ENCODE measurements around the gene MACO1.

Gene MACO1

DNA sequence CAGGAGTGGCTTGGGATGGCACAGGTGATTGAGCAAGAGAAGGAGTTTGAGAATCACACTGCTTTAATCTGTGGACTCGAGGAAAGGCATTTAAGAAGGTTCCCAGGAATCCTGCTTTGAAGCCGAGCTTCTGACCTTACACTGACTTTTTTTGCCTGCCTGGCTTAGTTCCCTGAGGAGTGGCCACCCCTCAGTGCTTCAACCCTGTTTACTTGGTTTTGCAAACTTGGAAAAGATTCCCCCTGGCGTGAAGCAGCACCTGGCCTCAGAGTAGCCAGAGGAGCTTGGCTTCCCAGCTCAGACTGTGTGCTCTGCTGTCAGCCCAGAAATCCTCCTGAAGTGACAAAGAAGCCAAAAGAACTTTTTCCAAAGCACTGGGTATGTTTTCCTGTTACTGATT is 64.3 kb downstream of the MACO1 start:
- ChIA-PET POLR2A (interaction anchor here (0.5 kb wide), 1 partner anchor 26 kb away, joined by 4 read pairs; no protein-coding TSS in a partner anchor), CTCF (interaction anchor here (1.0 kb wide), 1 partner anchor 26 kb away, joined by 3 read pairs; no protein-coding TSS in a partner anchor)
- H3K4me3 ChIP-seq (ENCODE audit: low read depth, low read length), result no peak overlapping the region
- no peak for DNase-seq (ENCODE audit: low read depth, low spot score)
- TF ChIP-seq CTCF (IDR thresholded peaks at IDR 0.05; ENCODE audit: insufficient read depth, low read length, missing control alignments), result no peak

GRCh38 chr1:25500694-25501093 is 70.0 kb downstream of the MACO1 start:
- no peak for DNase-seq (ENCODE audit: low read depth, low spot score)
- no peak overlapping the region for H3K4me3 ChIP-seq (ENCODE audit: low read depth, low read length)
- ChIA-PET CTCF (interaction anchor here (1.0 to 5.7 kb wide), 4 partner anchors 13 to 295 kb away, joined by 3 to 73 read pairs (median 14); no protein-coding TSS in a partner anchor), POLR2A (interaction anchor here (1.0 to 1.8 kb wide), 3 partner anchors 19 to 71 kb away, joined by 3 to 5 read pairs (median 4); no protein-coding TSS in a partner anchor)
- no peak for TF ChIP-seq CTCF (IDR thresholded peaks at IDR 0.05; ENCODE audit: insufficient read depth, low read length, missing control alignments)

DNA sequence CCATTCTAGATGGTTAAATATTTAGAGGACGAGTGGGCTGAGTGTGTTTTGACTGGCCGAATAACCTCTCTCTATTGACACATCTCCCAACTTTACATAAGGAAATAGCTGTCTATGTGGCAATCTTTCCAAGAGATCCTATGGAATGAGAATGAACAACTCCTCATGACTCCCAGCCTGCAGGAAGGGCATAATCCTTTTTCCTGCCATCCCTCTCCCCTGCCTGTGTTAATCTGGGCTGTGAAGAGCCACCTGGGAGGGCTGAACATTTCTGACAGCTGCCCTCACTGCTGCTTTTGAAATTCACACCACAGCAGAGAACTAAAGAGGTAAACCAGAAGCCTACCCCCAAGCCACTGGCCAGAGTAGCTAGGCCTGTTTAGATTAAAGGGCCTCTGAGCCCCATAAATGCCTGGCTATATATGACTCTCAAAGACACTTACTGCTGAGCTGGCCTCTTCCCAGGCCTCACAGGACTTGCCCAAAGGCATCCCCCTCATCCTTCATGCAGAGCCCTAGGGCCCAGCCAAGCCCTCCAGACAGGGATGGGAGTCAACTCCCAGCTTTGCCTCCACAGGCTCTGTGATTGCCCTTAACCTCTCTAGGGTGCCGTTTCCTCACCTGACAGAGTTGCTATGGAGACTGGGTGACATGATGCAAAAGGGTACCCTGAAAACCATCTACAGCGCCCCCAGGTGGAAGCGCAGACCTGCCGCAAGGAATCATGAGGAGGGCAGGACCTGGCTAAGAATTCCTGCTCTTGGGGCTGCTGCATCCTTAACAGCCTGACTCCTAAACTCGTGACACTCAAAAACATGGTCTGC is 70.8 kb downstream of the MACO1 start:
- ChIA-PET CTCF (interaction anchor here (1.0 to 5.7 kb wide), 5 partner anchors 14 to 296 kb away, joined by 3 to 73 read pairs (median 4); no protein-coding TSS in a partner anchor), POLR2A (interaction anchor here (0.7 to 1.8 kb wide), 5 partner anchors 18 to 254 kb away, joined by 3 to 5 read pairs (median 3); partner anchors contain the start of genes LDLRAP1 and RSRP1)
- peak; percentile 81 for DNase-seq (ENCODE audit: low read depth, low spot score)
- H3K4me3 ChIP-seq (ENCODE audit: low read depth, low read length), result no peak overlapping the region
- TF ChIP-seq CTCF (IDR thresholded peaks at IDR 0.05; ENCODE audit: insufficient read depth, low read length, missing control alignments), result peak; percentile 3

- POLR2A ChIA-PET, result no interaction called here
- TF ChIP-seq CTCF (IDR thresholded peaks at IDR 0.05; ENCODE audit: insufficient read depth, low read length, missing control alignments), result no peak
- H3K4me3 ChIP-seq (ENCODE audit: low read depth, low read length), result no peak overlapping the region
- CTCF ChIA-PET, result interaction anchor here (0.7 to 5.7 kb wide), 5 partner anchors 14 to 293 kb away, joined by 3 to 73 read pairs (median 4); no protein-coding TSS in a partner anchor
- no peak for DNase-seq (ENCODE audit: low read depth, low spot score)
Observed at GRCh38 chr1:25502957-25503356, 72.3 kb downstream of the MACO1 start.

GRCh38 chr1:25503551-25504426 is 73.1 kb downstream of the MACO1 start:
- peak; percentile 33 for TF ChIP-seq CTCF (IDR thresholded peaks at IDR 0.05; ENCODE audit: insufficient read depth, low read length, missing control alignments)
- H3K4me3 ChIP-seq (ENCODE audit: low read depth, low read length), result no peak overlapping the region
- ChIA-PET CTCF (interaction anchor here (0.7 to 5.7 kb wide), 6 partner anchors 12 to 292 kb away, joined by 3 to 73 read pairs (median 4); no protein-coding TSS in a partner anchor), POLR2A (no interaction called here)
- DNase-seq (ENCODE audit: low read depth, low spot score), result no peak

Measured in AG04449 (cell line).